Stimulated activated CD8-positive, alpha-beta memory T cell treated with anti-CD3 and anti-CD28 coated beads, Interleukin-2, amount 100 ng/mL, for 48 hours (primary cell): ENCODE measurements around the gene DHX34.
"Not testable (repeated sequence)": the region's sequence is repeated elsewhere in the genome, so short reads cannot be mapped to it uniquely, and the experiment has no call there.

Source experiments
- DNase-seq, 2 donors: peaks; one replicate each; pipeline ENCODE4 v3.0.0-alpha.2; 2020; ENCODE audit warnings: low read depth in 2 of 2

DHX34 gene

GRCh38 chr19:47387623-47388022, 38.5 kb downstream of the DHX34 start:
- not testable (repeated sequence) for DNase-seq

- DNase-seq: not testable (repeated sequence)
Measured at GRCh38 chr19:47388721-47389120, 39.6 kb downstream of the DHX34 start.

- DNase-seq: no peak
Measured at GRCh38 chr19:47389150-47389556, 40.0 kb downstream of the DHX34 start.

- DNase-seq: no peak
Measured at GRCh38 chr19:47390533-47391488, 41.7 kb downstream of the DHX34 start.

GRCh38 chr19:47391510-47392223, 42.6 kb downstream of the DHX34 start:
- DNase-seq: peak; percentile 69 to 75

GRCh38 chr19:47398707-47399597, 49.8 kb downstream of the DHX34 start:
- no peak for DNase-seq

GRCh38 chr19:47402504-47402903, 53.4 kb downstream of the DHX34 start:
- DNase-seq: no peak

- DNase-seq: no peak
Measured at GRCh38 chr19:47404334-47405196, 55.5 kb downstream of the DHX34 start.

- DNase-seq: no peak
Measured at GRCh38 chr19:47405197-47405550, 56.1 kb downstream of the DHX34 start.

- DNase-seq: no peak
Measured at GRCh38 chr19:47405854-47406417, 56.8 kb downstream of the DHX34 start.

GRCh38 chr19:47406711-47407416, 57.7 kb downstream of the DHX34 start:
- no peak for DNase-seq

- no peak for DNase-seq
Measured at GRCh38 chr19:47407417-47407774, 58.3 kb downstream of the DHX34 start.

GRCh38 chr19:47408156-47408938, 59.2 kb downstream of the DHX34 start:
- DNase-seq: no peak

GRCh38 chr19:47411101-47411500, 62.0 kb downstream of the DHX34 start:
- DNase-seq: no peak

GRCh38 chr19:47411696-47412095, 62.6 kb downstream of the DHX34 start:
- DNase-seq: not testable (repeated sequence)

- no peak for DNase-seq
Measured at GRCh38 chr19:47413941-47414340, 64.8 kb downstream of the DHX34 start.

- DNase-seq: no peak
Measured at GRCh38 chr19:47414469-47414868, 65.4 kb downstream of the DHX34 start.

- DNase-seq: no peak
Measured at GRCh38 chr19:47415953-47416642, 67.0 kb downstream of the DHX34 start.

GRCh38 chr19:47416643-47416985, 67.5 kb downstream of the DHX34 start:
- no peak for DNase-seq
